Endodermal cell (in vitro differentiated cells): ENCODE data around the gene DSCAML1. TPM values are rescaled to one million over a fixed set of nuclear protein-coding genes. Genes with fewer than 3 reads are reported as not detected.

Experiments used
- DNase-seq: peaks from one replicate; pipeline ENCODE4 v3.0.0-alpha.2; 2017
- H3K27ac ChIP-seq: 2 replicates; pipeline ENCODE4 v1.5.1; 2013; ENCODE audit warnings: mild to moderate bottlenecking, low read depth, low read length, moderate library complexity
- H3K27me3 ChIP-seq: 2 replicates; pipeline ENCODE4 v1.6.1; 2013; ENCODE audit warnings: mild to moderate bottlenecking, low read length, moderate library complexity; ENCODE audit not compliant: insufficient read depth, control insufficient read depth, poor library complexity, severe bottlenecking
- H3K36me3 ChIP-seq: 2 replicates; pipeline ENCODE4 v1.7.0; 2013; ENCODE audit warnings: mild to moderate bottlenecking, low read length, moderate library complexity; ENCODE audit not compliant: control insufficient read depth, insufficient read depth
- H3K4me1 ChIP-seq: one replicate; pipeline ENCODE4 v1.7.0; 2013; ENCODE audit warnings: low read length; ENCODE audit not compliant: control insufficient read depth, insufficient read depth
- H3K4me3 ChIP-seq: 2 replicates; pipeline ENCODE4 v1.5.1; 2013; ENCODE audit warnings: mild to moderate bottlenecking, low read length, moderate library complexity
- H3K9ac ChIP-seq: 2 replicates; pipeline ENCODE4 v1.6.1; 2013; ENCODE audit warnings: mild to moderate bottlenecking, low read length, moderate library complexity; ENCODE audit not compliant: poor library complexity, severe bottlenecking; ENCODE audit errors: extremely low read depth
- H3K9me3 ChIP-seq: 2 replicates; pipeline ENCODE4 v1.6.1; 2013; ENCODE audit warnings: mild to moderate bottlenecking, low read length, moderate library complexity; ENCODE audit not compliant: control insufficient read depth
- H3K27ac Mint-ChIP-seq: 2 replicates; pipeline ENCODE4 v1.8.0; 2020; ENCODE audit warnings: mixed read lengths
- H3K27me3 Mint-ChIP-seq: 2 replicates; pipeline ENCODE4 v1.8.0; 2021; ENCODE audit warnings: mild to moderate bottlenecking, mixed read lengths; ENCODE audit not compliant: insufficient read depth
- H3K36me3 Mint-ChIP-seq: 2 replicates; pipeline ENCODE4 v1.8.0; 2020; ENCODE audit warnings: low read depth, mixed read lengths
- H3K4me1 Mint-ChIP-seq: 2 replicates; pipeline ENCODE4 v1.8.0; 2020; ENCODE audit warnings: mixed read lengths
- H3K4me3 Mint-ChIP-seq: 2 replicates; pipeline ENCODE4 v1.8.0; 2020; ENCODE audit warnings: mild to moderate bottlenecking, moderate library complexity, mixed read lengths
- H3K9me3 Mint-ChIP-seq: 2 replicates; pipeline ENCODE4 v1.8.0; 2020; ENCODE audit warnings: mild to moderate bottlenecking, mixed read lengths
- CTCF ChIP-seq: fragments of 200-600 bp; sonication (generic); conservative IDR thresholded peaks from 2 replicates; pipeline ENCODE4 v1.5.0; 2021; ENCODE audit warnings: antibody characterized with exemption, mild to moderate bottlenecking
- WGBS, 2 experiments: methylation state at CpG; one replicate each; pipeline versions ENCODE4 v1.1.5 to v1.1.7; 2013; ENCODE audit warnings: missing lambda C conversion rate in 2 of 2, mixed read lengths in 1 of 2; ENCODE audit not compliant: insufficient coverage in 1 of 2, insufficient read length in 1 of 2; 5-methylcytosine and 5-hydroxymethylcytosine counted together
- total RNA-seq, 2 donors: library from RNA; stranded (reverse); fragmentation: NEBNext Ultra II Directional in 1 of 2; extraction: Animal tissue kit (Norgen Biotek cat#: 25700) in 1 of 2; gene quantifications; 2 replicates in 1 of 2; 3 replicates in 1 of 2; pipeline ENCODE4 v1.2.1, GENCODE V29; 2021

Gene DSCAML1
- total RNA-seq, 2 donors from 2014 or later: 5.6 to 10.9 TPM

GRCh38 chr11:117837791-117838190, 40.8 kb upstream of the DSCAML1 start:
- Histone ChIP-seq H3K9ac (no peak overlapping the region), H3K4me3 (no peak overlapping the region), H3K36me3 (peaks cover 28% of the 10 kb centered on the region), H3K4me1 (no peaks in the 10 kb centered on the region), H3K9me3 (no peaks in the 10 kb centered on the region), H3K27ac (no peak overlapping the region), H3K27me3 (no peaks in the 10 kb centered on the region)
- TF ChIP-seq CTCF: no peak
- Mint-ChIP-seq H3K9me3 (no peaks in the 10 kb centered on the region), H3K4me3 (no peak overlapping the region), H3K4me1 (peaks cover 8% of the 10 kb centered on the region), H3K27ac (no peak overlapping the region), H3K27me3 (peaks cover 2% of the 10 kb centered on the region), H3K36me3 (peaks cover 7% of the 10 kb centered on the region)
- no peak for DNase-seq
- 71 to 100% methylated on average over 3 to 8 of the region's 8 CpGs for WGBS, 2 experiments

GRCh38 chr11:117837070-117837776, 40.2 kb upstream of the DSCAML1 start:
- Mint-ChIP-seq H3K27ac (no peak overlapping the region), H3K4me3 (no peak overlapping the region), H3K27me3 (peaks cover 2% of the 10 kb centered on the region), H3K9me3 (no peaks in the 10 kb centered on the region), H3K4me1 (peaks cover 8% of the 10 kb centered on the region), H3K36me3 (peaks cover 7% of the 10 kb centered on the region)
- Histone ChIP-seq H3K9me3 (no peaks in the 10 kb centered on the region), H3K27me3 (no peaks in the 10 kb centered on the region), H3K4me3 (no peak overlapping the region), H3K36me3 (peaks cover 28% of the 10 kb centered on the region), H3K27ac (no peak overlapping the region), H3K9ac (no peak overlapping the region), H3K4me1 (no peaks in the 10 kb centered on the region)
- DNase-seq: peak; percentile 47
- TF ChIP-seq CTCF: no peak
- 78 to 89% methylated on average over 11 to 18 of the region's 18 CpGs for WGBS, 2 experiments

GRCh38 chr11:117836077-117836960, 39.3 kb upstream of the DSCAML1 start:
- no peak overlapping the region for H3K4me3 Mint-ChIP-seq
- H3K4me1 Mint-ChIP-seq: peaks cover 10% of the 10 kb centered on the region
- no peaks in the 10 kb centered on the region for H3K27me3 ChIP-seq
- H3K4me1 ChIP-seq: no peaks in the 10 kb centered on the region
- DNase-seq: peak; percentile 41
- H3K4me3 ChIP-seq: no peak overlapping the region
- 79 to 91% methylated on average over 3 to 14 of the region's 14 CpGs for WGBS, 2 experiments
- H3K27ac ChIP-seq: no peak overlapping the region
- H3K9ac ChIP-seq: no peak overlapping the region
- peaks cover 2% of the 10 kb centered on the region for H3K27me3 Mint-ChIP-seq
- H3K36me3 ChIP-seq: peaks cover 23% of the 10 kb centered on the region
- no peaks in the 10 kb centered on the region for H3K9me3 ChIP-seq
- H3K27ac Mint-ChIP-seq: no peak overlapping the region
- no peaks in the 10 kb centered on the region for H3K9me3 Mint-ChIP-seq
- TF ChIP-seq CTCF: no peak
- peaks cover 7% of the 10 kb centered on the region for H3K36me3 Mint-ChIP-seq
